PC-3 (cell line): ENCODE results near the gene STK32C. TPM values are rescaled to one million over a fixed set of nuclear protein-coding genes. Genes with fewer than 3 reads are reported as not detected.

Experiments used
- ATAC-seq: fragments of 200-7000 bp; cut with Tn5 transposase; 2 replicates; pipeline ENCODE4 v1.9.1; 2020; ENCODE audit warnings: mild to moderate bottlenecking, moderate library complexity
- BruUV-seq: library from RNA; stranded (reverse); fragments of 400-500 nt; replicated peaks from 2 replicates; lab custom pipeline; 2021; lab: Mats Ljungman, UMichigan
- CTCF ChIA-PET: fragments of 300-600 bp; sonication (Branson Sonifier 250); formaldehyde crosslinking; loops from one replicate; lab custom pipeline; 2022; ENCODE audit warnings: antibody characterized with exemption; lab: Charles Lee
- POLR2A ChIA-PET: fragments of 300-600 bp; sonication (Branson Sonifier 250); formaldehyde crosslinking; loops from one replicate; lab custom pipeline; 2022; ENCODE audit warnings: antibody characterized with exemption; ENCODE audit not compliant: unreplicated experiment; lab: Charles Lee
- DNase-seq: peaks from one replicate; pipeline ENCODE4 v3.0.0-alpha.2; 2015
- H2AFZ ChIP-seq: fragments of 300-600 bp; sonication (generic); 2 replicates; pipeline ENCODE4 v1.6.0; 2016; ENCODE audit warnings: antibody characterized with exemption, low read length
- H3F3A ChIP-seq: fragments of 300-600 bp; sonication (generic); one replicate; pipeline ENCODE4 v1.6.0; 2017; ENCODE audit warnings: antibody characterized with exemption, low read length, control low read depth, mild to moderate bottlenecking; ENCODE audit not compliant: unreplicated experiment
- H3K27ac ChIP-seq: fragments of 300-600 bp; sonication (generic); 2 replicates; pipeline ENCODE4 v1.5.1; 2016; ENCODE audit warnings: mild to moderate bottlenecking, low read length
- H3K27me3 ChIP-seq: fragments of 300-600 bp; sonication (generic); 2 replicates; pipeline ENCODE4 v1.6.1; 2016; ENCODE audit warnings: low read length, mixed read lengths
- H3K36me3 ChIP-seq: fragments of 300-600 bp; sonication (generic); 2 replicates; pipeline ENCODE4 v1.6.1; 2016; ENCODE audit warnings: low read depth, mixed run types, low read length, mixed read lengths
- H3K4me1 ChIP-seq: fragments of 300-600 bp; sonication (generic); 2 replicates; pipeline ENCODE4 v1.5.1; 2016; ENCODE audit warnings: low read length; ENCODE audit not compliant: insufficient read depth
- H3K4me2 ChIP-seq: fragments of 300-600 bp; sonication (generic); 2 replicates; pipeline ENCODE4 v1.6.0; 2016; ENCODE audit warnings: low read length
- H3K4me3 ChIP-seq: fragments of 300-600 bp; sonication (generic); 2 replicates; pipeline ENCODE4 v1.5.1; 2016; ENCODE audit warnings: mild to moderate bottlenecking, low read length, mixed read lengths
- H3K79me2 ChIP-seq: fragments of 300-600 bp; sonication (generic); 2 replicates; pipeline ENCODE4 v1.6.1; 2017; ENCODE audit warnings: low read length, mixed read lengths
- H3K9ac ChIP-seq: fragments of 300-600 bp; sonication (generic); 2 replicates; pipeline ENCODE4 v1.6.0; 2016; ENCODE audit warnings: mild to moderate bottlenecking, low read length
- H3K9me2 ChIP-seq: fragments of 300-600 bp; sonication (generic); replicated peaks from 2 replicates; pipeline ENCODE4 v1.6.1; 2016; ENCODE audit warnings: mixed run types, low read length, mixed read lengths
- H3K9me3 ChIP-seq: fragments of 300-600 bp; sonication (generic); 2 replicates; pipeline ENCODE4 v1.6.1; 2016; ENCODE audit warnings: low read length, mixed read lengths
- H4K20me1 ChIP-seq: fragments of 300-600 bp; sonication (generic); 2 replicates; pipeline ENCODE4 v1.6.1; 2016; ENCODE audit warnings: low read length, mixed read lengths
- EZH2 ChIP-seq: fragments of 300-600 bp; sonication (generic); IDR thresholded peaks from one replicate; pipeline ENCODE4 v1.6.1; 2017; ENCODE audit warnings: antibody characterized with exemption, mild to moderate bottlenecking, low read length; ENCODE audit not compliant: unreplicated experiment
- EZH2phosphoT487 ChIP-seq: fragments of 300-600 bp; sonication (generic); IDR thresholded peaks from 2 replicates; pipeline ENCODE4 v1.6.1; 2018; ENCODE audit warnings: mild to moderate bottlenecking, antibody characterized with exemption, low read length, borderline replicate concordance
- intact Hi-C: fragments of 100-400 bp; cut with micrococcal nuclease; formaldehyde crosslinking; loops from 2 replicates; pipeline ENCODE4 v1.9.0; 2023
- total RNA-seq: library from RNA; depleted of rRNA; stranded (reverse); fragments of >200 nt; gene quantifications from 2 replicates; pipeline ENCODE4 v1.2.3, GENCODE V29; 2014
- TF ChIP-seq, protein P1 (sequence below): fragments of 300-600 bp; sonication (generic); conservative IDR thresholded peaks from 2 replicates; pipeline ENCODE4 v1.5.1; 2017; ENCODE audit warnings: antibody characterized with exemption, low read depth, mild to moderate bottlenecking, low read length

Gene STK32C
- total RNA-seq, 1 experiment from 2014 or later, result 28.3 TPM

GRCh38 chr10:132241086-132241485 lies 66.7 kb downstream of the STK32C start:
- no peak for ATAC-seq

DNA sequence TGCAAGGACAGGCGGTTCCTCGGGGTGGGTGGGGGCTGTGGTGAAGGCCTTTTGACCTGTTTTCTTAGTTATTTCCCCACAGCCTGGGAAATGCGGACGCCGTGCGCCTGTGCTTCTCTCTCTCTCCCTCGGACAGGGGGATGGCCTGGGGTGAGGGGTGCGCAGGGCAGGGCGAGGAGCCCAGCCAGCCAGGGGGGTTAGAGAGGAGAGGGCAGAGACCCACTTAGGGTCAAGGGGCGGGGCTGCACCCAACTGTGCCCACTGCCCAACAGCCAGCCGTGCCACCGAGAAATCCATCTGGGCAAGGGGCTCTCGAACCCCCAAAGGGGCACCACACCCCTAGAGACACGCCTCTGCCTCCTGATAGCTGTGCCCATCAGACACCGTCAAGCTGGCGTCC lies 67.2 kb downstream of the STK32C start:
- H3K27ac ChIP-seq, result no peak overlapping the region

More at GRCh38 chr10:132241086-132241485, 66.7 kb downstream of the STK32C start:
- no peak overlapping the region for H3K9ac ChIP-seq
- DNase-seq, result no peak
- no peaks in the 10 kb centered on the region for H4K20me1 ChIP-seq
- intact Hi-C loops, result no loop called here
- H3K79me2 ChIP-seq, result no peaks in the 10 kb centered on the region
- no TSS peak for BruUV-seq
- ChIA-PET POLR2A (no interaction called here), CTCF (no interaction called here)
- H3K27ac ChIP-seq, result no peak overlapping the region
- H3K4me2 ChIP-seq, result no peak overlapping the region
- no peak for TF ChIP-seq EZH2phosphoT487
- no peak for TF ChIP-seq EZH2
- TF ChIP-seq, protein P1, sequence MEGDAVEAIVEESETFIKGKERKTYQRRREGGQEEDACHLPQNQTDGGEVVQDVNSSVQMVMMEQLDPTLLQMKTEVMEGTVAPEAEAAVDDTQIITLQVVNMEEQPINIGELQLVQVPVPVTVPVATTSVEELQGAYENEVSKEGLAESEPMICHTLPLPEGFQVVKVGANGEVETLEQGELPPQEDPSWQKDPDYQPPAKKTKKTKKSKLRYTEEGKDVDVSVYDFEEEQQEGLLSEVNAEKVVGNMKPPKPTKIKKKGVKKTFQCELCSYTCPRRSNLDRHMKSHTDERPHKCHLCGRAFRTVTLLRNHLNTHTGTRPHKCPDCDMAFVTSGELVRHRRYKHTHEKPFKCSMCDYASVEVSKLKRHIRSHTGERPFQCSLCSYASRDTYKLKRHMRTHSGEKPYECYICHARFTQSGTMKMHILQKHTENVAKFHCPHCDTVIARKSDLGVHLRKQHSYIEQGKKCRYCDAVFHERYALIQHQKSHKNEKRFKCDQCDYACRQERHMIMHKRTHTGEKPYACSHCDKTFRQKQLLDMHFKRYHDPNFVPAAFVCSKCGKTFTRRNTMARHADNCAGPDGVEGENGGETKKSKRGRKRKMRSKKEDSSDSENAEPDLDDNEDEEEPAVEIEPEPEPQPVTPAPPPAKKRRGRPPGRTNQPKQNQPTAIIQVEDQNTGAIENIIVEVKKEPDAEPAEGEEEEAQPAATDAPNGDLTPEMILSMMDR, result no peak
- no peaks in the 10 kb centered on the region for H3K9me2 ChIP-seq
- no peaks in the 10 kb centered on the region for H3K9me3 ChIP-seq
- no peak overlapping the region for H2AFZ ChIP-seq
- no peak overlapping the region for H3K4me3 ChIP-seq
- H3F3A ChIP-seq, result no peaks in the 10 kb centered on the region
- no peaks in the 10 kb centered on the region for H3K36me3 ChIP-seq
- H3K27me3 ChIP-seq, result no peaks in the 10 kb centered on the region
- H3K4me1 ChIP-seq, result no peaks in the 10 kb centered on the region

GRCh38 chr10:132240156-132240555 lies 67.6 kb downstream of the STK32C start:
- Histone ChIP-seq H3K4me2 (no peak overlapping the region), H2AFZ (no peak overlapping the region), H3K36me3 (no peaks in the 10 kb centered on the region), H3K9me3 (no peaks in the 10 kb centered on the region), H3K79me2 (no peaks in the 10 kb centered on the region), H3K9ac (no peak overlapping the region), H3K9me2 (no peaks in the 10 kb centered on the region), H3F3A (no peaks in the 10 kb centered on the region), H4K20me1 (no peaks in the 10 kb centered on the region), H3K4me1 (no peaks in the 10 kb centered on the region), H3K27ac (no peak overlapping the region), H3K4me3 (no peak overlapping the region), H3K27me3 (no peaks in the 10 kb centered on the region)
- no peak for ATAC-seq
- BruUV-seq, result no TSS peak
- no peak for DNase-seq
- intact Hi-C loops, result no loop called here
- ChIA-PET CTCF (no interaction called here), POLR2A (no interaction called here)
- no peak for TF ChIP-seq EZH2phosphoT487
- TF ChIP-seq, protein P1, result no peak
- TF ChIP-seq EZH2, result no peak

More for the DNA sequence above, 67.2 kb downstream of the STK32C start:
- Histone ChIP-seq H4K20me1 (no peaks in the 10 kb centered on the region), H3F3A (no peaks in the 10 kb centered on the region), H3K4me3 (no peak overlapping the region), H3K36me3 (no peaks in the 10 kb centered on the region), H3K9me3 (no peaks in the 10 kb centered on the region), H3K79me2 (no peaks in the 10 kb centered on the region), H3K4me1 (no peaks in the 10 kb centered on the region), H2AFZ (no peak overlapping the region), H3K27me3 (no peaks in the 10 kb centered on the region), H3K4me2 (no peak overlapping the region), H3K9ac (no peak overlapping the region), H3K9me2 (no peaks in the 10 kb centered on the region)
- TF ChIP-seq, protein P1, result no peak
- TF ChIP-seq EZH2 (no peak), EZH2phosphoT487 (no peak)
- ChIA-PET POLR2A (no interaction called here), CTCF (no interaction called here)
- no TSS peak for BruUV-seq
- no peak for DNase-seq
- intact Hi-C loops, result no loop called here
- ATAC-seq, result no peak
